ENCODE measurements around the gene PTPRT. TPM values are rescaled to one million over a fixed set of nuclear protein-coding genes. Genes with fewer than 3 reads are reported as not detected.

The PTPRT gene
- total RNA-seq, 1 experiment from 2014 or later: not detected

GRCh38 chr20:42875581-42875980 lies 314.1 kb downstream of the PTPRT start:
- ChIA-PET POLR2A (no interaction called here), CTCF (no interaction called here)
- Histone ChIP-seq H3K27me3 (ENCODE audit: control insufficient read depth, insufficient read depth, low read length) (no peaks in the 10 kb centered on the region), H3K4me3 (ENCODE audit: low read depth in 2 of 2, low read length in 2 of 2) (no peak overlapping the region), H3K9me3 (ENCODE audit: control insufficient read depth, insufficient read depth, low read depth, low read length) (no peaks in the 10 kb centered on the region), H3K4me1 (ENCODE audit: control insufficient read depth, insufficient read depth, low read length) (no peaks in the 10 kb centered on the region), H3K36me3 (ENCODE audit: control insufficient read depth, insufficient read depth, low read length) (no peaks in the 10 kb centered on the region), H3K27ac (ENCODE audit: low read length) (no peak overlapping the region)
- ATAC-seq (no peak), DNase-seq (ENCODE audit: low read depth, low spot score) (no peak)
- intact Hi-C loops (cut with micrococcal nuclease; ENCODE audit: unreplicated experiment): no loop called here
- no peak for TF ChIP-seq POLR2AphosphoS5 (IDR thresholded peaks at IDR 0.05; ENCODE audit: low read depth, low read length)
- TF ChIP-seq, protein P1, sequence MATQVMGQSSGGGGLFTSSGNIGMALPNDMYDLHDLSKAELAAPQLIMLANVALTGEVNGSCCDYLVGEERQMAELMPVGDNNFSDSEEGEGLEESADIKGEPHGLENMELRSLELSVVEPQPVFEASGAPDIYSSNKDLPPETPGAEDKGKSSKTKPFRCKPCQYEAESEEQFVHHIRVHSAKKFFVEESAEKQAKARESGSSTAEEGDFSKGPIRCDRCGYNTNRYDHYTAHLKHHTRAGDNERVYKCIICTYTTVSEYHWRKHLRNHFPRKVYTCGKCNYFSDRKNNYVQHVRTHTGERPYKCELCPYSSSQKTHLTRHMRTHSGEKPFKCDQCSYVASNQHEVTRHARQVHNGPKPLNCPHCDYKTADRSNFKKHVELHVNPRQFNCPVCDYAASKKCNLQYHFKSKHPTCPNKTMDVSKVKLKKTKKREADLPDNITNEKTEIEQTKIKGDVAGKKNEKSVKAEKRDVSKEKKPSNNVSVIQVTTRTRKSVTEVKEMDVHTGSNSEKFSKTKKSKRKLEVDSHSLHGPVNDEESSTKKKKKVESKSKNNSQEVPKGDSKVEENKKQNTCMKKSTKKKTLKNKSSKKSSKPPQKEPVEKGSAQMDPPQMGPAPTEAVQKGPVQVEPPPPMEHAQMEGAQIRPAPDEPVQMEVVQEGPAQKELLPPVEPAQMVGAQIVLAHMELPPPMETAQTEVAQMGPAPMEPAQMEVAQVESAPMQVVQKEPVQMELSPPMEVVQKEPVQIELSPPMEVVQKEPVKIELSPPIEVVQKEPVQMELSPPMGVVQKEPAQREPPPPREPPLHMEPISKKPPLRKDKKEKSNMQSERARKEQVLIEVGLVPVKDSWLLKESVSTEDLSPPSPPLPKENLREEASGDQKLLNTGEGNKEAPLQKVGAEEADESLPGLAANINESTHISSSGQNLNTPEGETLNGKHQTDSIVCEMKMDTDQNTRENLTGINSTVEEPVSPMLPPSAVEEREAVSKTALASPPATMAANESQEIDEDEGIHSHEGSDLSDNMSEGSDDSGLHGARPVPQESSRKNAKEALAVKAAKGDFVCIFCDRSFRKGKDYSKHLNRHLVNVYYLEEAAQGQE (IDR thresholded peaks at IDR 0.05; ENCODE audit: insufficient read depth in 1 of 2, low read depth in 2 of 2, low read length in 1 of 2): no peak
- TF ChIP-seq, protein P2, sequence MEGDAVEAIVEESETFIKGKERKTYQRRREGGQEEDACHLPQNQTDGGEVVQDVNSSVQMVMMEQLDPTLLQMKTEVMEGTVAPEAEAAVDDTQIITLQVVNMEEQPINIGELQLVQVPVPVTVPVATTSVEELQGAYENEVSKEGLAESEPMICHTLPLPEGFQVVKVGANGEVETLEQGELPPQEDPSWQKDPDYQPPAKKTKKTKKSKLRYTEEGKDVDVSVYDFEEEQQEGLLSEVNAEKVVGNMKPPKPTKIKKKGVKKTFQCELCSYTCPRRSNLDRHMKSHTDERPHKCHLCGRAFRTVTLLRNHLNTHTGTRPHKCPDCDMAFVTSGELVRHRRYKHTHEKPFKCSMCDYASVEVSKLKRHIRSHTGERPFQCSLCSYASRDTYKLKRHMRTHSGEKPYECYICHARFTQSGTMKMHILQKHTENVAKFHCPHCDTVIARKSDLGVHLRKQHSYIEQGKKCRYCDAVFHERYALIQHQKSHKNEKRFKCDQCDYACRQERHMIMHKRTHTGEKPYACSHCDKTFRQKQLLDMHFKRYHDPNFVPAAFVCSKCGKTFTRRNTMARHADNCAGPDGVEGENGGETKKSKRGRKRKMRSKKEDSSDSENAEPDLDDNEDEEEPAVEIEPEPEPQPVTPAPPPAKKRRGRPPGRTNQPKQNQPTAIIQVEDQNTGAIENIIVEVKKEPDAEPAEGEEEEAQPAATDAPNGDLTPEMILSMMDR (IDR thresholded peaks at IDR 0.05): no peak
- TF ChIP-seq TCF7L2 (IDR thresholded peaks at IDR 0.05; ENCODE audit: low read depth, low read length): no peak
- TF ChIP-seq SIN3A (IDR thresholded peaks at IDR 0.05; ENCODE audit: borderline replicate concordance, insufficient read depth, low read depth, low read length): no peak
- no TSS peak for BruUV-seq (replicated peaks)
- in situ Hi-C loops (cut with HindIII; ENCODE audit: low pct_unique_long_range_greater_than_20kb, low sequenced_read_pairs): no loop called here

GRCh38 chr20:42873259-42873658 lies 316.4 kb downstream of the PTPRT start:
- no peak for ATAC-seq
- no peaks in the 10 kb centered on the region for H3K27me3 ChIP-seq (ENCODE audit: control insufficient read depth, insufficient read depth, low read length)
- POLR2A ChIA-PET: no interaction called here
- H3K27ac ChIP-seq (ENCODE audit: low read length): no peak overlapping the region
- CTCF ChIA-PET: no interaction called here
- intact Hi-C loops (cut with micrococcal nuclease; ENCODE audit: unreplicated experiment): no loop called here
- no peak overlapping the region for H3K4me3 ChIP-seq (ENCODE audit: low read depth in 2 of 2, low read length in 2 of 2)
- no peaks in the 10 kb centered on the region for H3K36me3 ChIP-seq (ENCODE audit: control insufficient read depth, insufficient read depth, low read length)
- H3K9me3 ChIP-seq (ENCODE audit: control insufficient read depth, insufficient read depth, low read depth, low read length): no peaks in the 10 kb centered on the region
- no TSS peak for BruUV-seq (replicated peaks)
- in situ Hi-C loops (cut with HindIII; ENCODE audit: low pct_unique_long_range_greater_than_20kb, low sequenced_read_pairs): no loop called here
- no peak for DNase-seq (ENCODE audit: low read depth, low spot score)
- no peaks in the 10 kb centered on the region for H3K4me1 ChIP-seq (ENCODE audit: control insufficient read depth, insufficient read depth, low read length)
- no peak for TF ChIP-seq SIN3A (IDR thresholded peaks at IDR 0.05; ENCODE audit: borderline replicate concordance, insufficient read depth, low read depth, low read length)
- TF ChIP-seq TCF7L2 (IDR thresholded peaks at IDR 0.05; ENCODE audit: low read depth, low read length): no peak
- no peak for TF ChIP-seq POLR2AphosphoS5 (IDR thresholded peaks at IDR 0.05; ENCODE audit: low read depth, low read length)
- TF ChIP-seq, protein P2 (IDR thresholded peaks at IDR 0.05): no peak
- TF ChIP-seq, protein P1 (IDR thresholded peaks at IDR 0.05; ENCODE audit: insufficient read depth in 1 of 2, low read depth in 2 of 2, low read length in 1 of 2): no peak

All from Panc1 (cell line).